DOHH2 (cell line): ENCODE data around the gene RNLS.

ENCODE experiments used
- EZH2phosphoT487 ChIP-seq: fragments of 200-600 bp; sonication (generic); IDR thresholded peaks from 2 replicates; pipeline ENCODE4 v1.6.1; 2017; ENCODE audit warnings: borderline replicate concordance, mild to moderate bottlenecking, antibody characterized with exemption, low read length, moderate library complexity, mixed read lengths
- TF ChIP-seq, protein P1 (sequence below): fragments of 200-600 bp; sonication (generic); IDR thresholded peaks from one replicate; pipeline ENCODE4 v1.5.1; 2014; ENCODE audit warnings: antibody characterized with exemption, mild to moderate bottlenecking, low read depth, low read length; ENCODE audit not compliant: poor library complexity, severe bottlenecking

DNA sequence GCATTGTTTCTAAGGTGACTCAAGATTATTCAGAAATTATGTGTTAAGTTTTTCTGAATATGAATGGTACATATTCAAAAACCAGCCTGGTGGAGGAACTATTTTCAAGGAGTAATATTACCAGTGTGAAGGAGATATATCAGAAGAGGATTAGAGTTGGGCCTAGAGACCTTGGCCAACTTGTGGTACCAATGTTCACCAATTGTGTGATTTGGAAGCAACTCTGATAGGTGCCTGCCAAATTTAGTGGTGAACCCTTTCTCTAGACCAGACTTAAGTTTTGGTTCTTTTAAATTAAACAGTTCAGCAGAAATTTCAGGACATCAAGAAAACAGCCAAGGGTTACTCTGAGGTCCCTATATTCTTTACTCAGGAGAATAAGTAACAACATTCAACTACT is 88.6 kb downstream of the RNLS start:
- TF ChIP-seq, protein P1, sequence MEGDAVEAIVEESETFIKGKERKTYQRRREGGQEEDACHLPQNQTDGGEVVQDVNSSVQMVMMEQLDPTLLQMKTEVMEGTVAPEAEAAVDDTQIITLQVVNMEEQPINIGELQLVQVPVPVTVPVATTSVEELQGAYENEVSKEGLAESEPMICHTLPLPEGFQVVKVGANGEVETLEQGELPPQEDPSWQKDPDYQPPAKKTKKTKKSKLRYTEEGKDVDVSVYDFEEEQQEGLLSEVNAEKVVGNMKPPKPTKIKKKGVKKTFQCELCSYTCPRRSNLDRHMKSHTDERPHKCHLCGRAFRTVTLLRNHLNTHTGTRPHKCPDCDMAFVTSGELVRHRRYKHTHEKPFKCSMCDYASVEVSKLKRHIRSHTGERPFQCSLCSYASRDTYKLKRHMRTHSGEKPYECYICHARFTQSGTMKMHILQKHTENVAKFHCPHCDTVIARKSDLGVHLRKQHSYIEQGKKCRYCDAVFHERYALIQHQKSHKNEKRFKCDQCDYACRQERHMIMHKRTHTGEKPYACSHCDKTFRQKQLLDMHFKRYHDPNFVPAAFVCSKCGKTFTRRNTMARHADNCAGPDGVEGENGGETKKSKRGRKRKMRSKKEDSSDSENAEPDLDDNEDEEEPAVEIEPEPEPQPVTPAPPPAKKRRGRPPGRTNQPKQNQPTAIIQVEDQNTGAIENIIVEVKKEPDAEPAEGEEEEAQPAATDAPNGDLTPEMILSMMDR = no peak
- TF ChIP-seq EZH2phosphoT487 = no peak
